GM23248 (cell line): ENCODE data around the gene LRFN2. TPM values are rescaled to one million over a fixed set of nuclear protein-coding genes. Genes with fewer than 3 reads are reported as not detected.

Source experiments
- DNase-seq: peaks from one replicate; pipeline ENCODE4 v3.0.0-alpha.2; 2015
- H2AFZ ChIP-seq: fragments of 200-600 bp; sonication (generic); 2 replicates; pipeline ENCODE4 v1.6.1; 2016; ENCODE audit warnings: antibody characterized with exemption
- H3F3A ChIP-seq: fragments of 200-600 bp; sonication (generic); 2 replicates; pipeline ENCODE4 v1.6.1; 2016; ENCODE audit warnings: mild to moderate bottlenecking, antibody characterized with exemption, mixed run types; ENCODE audit not compliant: insufficient read depth
- H3K27ac ChIP-seq: fragments of 200-600 bp; sonication (generic); 2 replicates; pipeline ENCODE4 v1.5.1; 2016; ENCODE audit warnings: mild to moderate bottlenecking
- H3K27me3 ChIP-seq: fragments of 200-600 bp; sonication (generic); replicated peaks from 2 replicates; pipeline ENCODE4 v1.6.1; 2016; ENCODE audit warnings: mild to moderate bottlenecking; ENCODE audit not compliant: insufficient read depth
- H3K36me3 ChIP-seq: fragments of 200-600 bp; sonication (generic); 2 replicates; pipeline ENCODE4 v1.6.1; 2016; ENCODE audit warnings: low read depth, mild to moderate bottlenecking
- H3K4me1 ChIP-seq: fragments of 200-600 bp; sonication (generic); 2 replicates; pipeline ENCODE4 v1.6.1; 2016; ENCODE audit warnings: mild to moderate bottlenecking; ENCODE audit not compliant: insufficient read depth
- H3K4me2 ChIP-seq: fragments of 200-600 bp; sonication (generic); one replicate; pipeline ENCODE4 v1.6.1; 2016; ENCODE audit warnings: mild to moderate bottlenecking; ENCODE audit not compliant: unreplicated experiment
- H3K4me3 ChIP-seq: fragments of 200-600 bp; sonication (generic); 2 replicates; pipeline ENCODE4 v1.5.1; 2016; ENCODE audit warnings: mild to moderate bottlenecking
- H3K79me2 ChIP-seq: fragments of 200-600 bp; sonication (generic); 2 replicates; pipeline ENCODE4 v1.6.1; 2016; ENCODE audit warnings: mild to moderate bottlenecking; ENCODE audit not compliant: insufficient read depth
- H3K9ac ChIP-seq: fragments of 200-600 bp; sonication (generic); 2 replicates; pipeline ENCODE4 v1.6.1; 2016; ENCODE audit warnings: mild to moderate bottlenecking
- H3K9me2 ChIP-seq: fragments of 200-600 bp; sonication (generic); 2 replicates; pipeline ENCODE4 v1.6.1; 2016; ENCODE audit warnings: mixed run types, mild to moderate bottlenecking, moderate library complexity; ENCODE audit not compliant: insufficient read depth
- H3K9me3 ChIP-seq: fragments of 200-600 bp; sonication (generic); one replicate; pipeline ENCODE4 v1.6.1; 2017; ENCODE audit warnings: low read depth
- H4K20me1 ChIP-seq: fragments of 200-600 bp; sonication (generic); 2 replicates; pipeline ENCODE4 v1.6.0; 2016; ENCODE audit not compliant: insufficient read depth
- EZH2 ChIP-seq: fragments of 200-600 bp; sonication (generic); IDR thresholded peaks from 2 replicates; pipeline ENCODE4 v1.6.1; 2018; ENCODE audit warnings: antibody characterized with exemption, mild to moderate bottlenecking; ENCODE audit not compliant: insufficient read depth, poor library complexity, severe bottlenecking
- EZH2phosphoT487 ChIP-seq: fragments of 200-600 bp; sonication (generic); IDR thresholded peaks from 2 replicates; pipeline ENCODE4 v1.6.1; 2018; ENCODE audit warnings: antibody characterized with exemption, moderate library complexity, mild to moderate bottlenecking, low read depth; ENCODE audit not compliant: insufficient read depth
- WGBS, 2 experiments: methylation state at CpG; one replicate each; pipeline ENCODE4 v1.1.6; 2015 to 2017; ENCODE audit warnings: low lambda C conversion rate in 2 of 2, low coverage in 1 of 2; ENCODE audit errors: missing lambda C conversion rate in 2 of 2; 5-methylcytosine and 5-hydroxymethylcytosine counted together
- in situ Hi-C: fragments of 300-500 bp; cut with MboI; formaldehyde crosslinking; loops from 2 replicates; pipeline ENCODE4 v1.15.0; 2020
- polyA plus RNA-seq: library from polyadenylated mRNA; unstranded; fragments of >200 nt; fragmentation: Nextera tagmentation; extraction: Ambion mirVana; gene quantifications from 2 replicates; pipeline ENCODE4 v1.2.1, GENCODE V29; 2016
- total RNA-seq: library from RNA; depleted of rRNA; stranded (reverse); fragments of >200 nt; shearing (Covaris generic); gene quantifications from 2 replicates; pipeline ENCODE4 v1.2.3, GENCODE V29; 2014

The LRFN2 gene
- total and polyA plus RNA-seq, 2 experiments from 2014 or later: not detected

DNA sequence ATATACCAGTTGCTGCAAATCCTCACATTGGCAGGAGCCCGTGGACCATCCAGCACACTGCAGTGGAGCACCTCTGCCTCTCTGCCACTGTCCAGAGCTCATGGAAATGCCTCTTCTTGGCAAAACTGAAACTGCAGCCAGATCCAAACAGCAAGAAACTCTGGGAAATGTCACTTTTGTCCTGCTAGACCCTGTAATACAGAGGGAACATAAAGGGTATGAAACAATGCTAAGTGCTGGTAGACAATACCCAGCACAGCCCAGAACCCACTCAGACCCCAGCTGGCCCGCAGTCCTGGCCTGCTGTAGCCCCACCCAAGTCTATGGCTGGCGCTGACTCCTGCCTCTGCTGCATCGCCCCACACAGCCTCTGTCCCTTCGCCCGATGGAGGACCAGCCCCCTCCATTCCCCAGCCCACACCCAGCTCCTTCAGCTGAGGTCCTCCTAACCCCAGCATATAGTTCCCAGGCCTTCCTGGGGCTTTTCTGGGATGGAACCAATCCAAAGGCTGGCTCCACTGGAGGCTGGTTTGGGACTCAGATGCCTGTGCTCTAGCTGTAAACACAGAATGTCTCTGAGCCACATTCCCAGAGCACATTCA lies 242.5 kb downstream of the LRFN2 start:
- H3K9ac ChIP-seq: no peak overlapping the region
- no peak overlapping the region for H3K4me3 ChIP-seq
- H3F3A ChIP-seq: no peaks in the 10 kb centered on the region
- no peak overlapping the region for H2AFZ ChIP-seq
- H3K79me2 ChIP-seq: no peaks in the 10 kb centered on the region
- in situ Hi-C loops: no loop called here
- 59 to 62% methylated on average over 2 to 6 of the region's 6 CpGs for WGBS, 2 experiments
- no peaks in the 10 kb centered on the region for H4K20me1 ChIP-seq
- no peaks in the 10 kb centered on the region for H3K27me3 ChIP-seq
- DNase-seq: no peak
- H3K27ac ChIP-seq: no peak overlapping the region
- H3K9me2 ChIP-seq: no peaks in the 10 kb centered on the region
- TF ChIP-seq EZH2phosphoT487: no peak
- no peak for TF ChIP-seq EZH2
- no peak overlapping the region for H3K4me2 ChIP-seq
- H3K36me3 ChIP-seq: no peaks in the 10 kb centered on the region
- no peaks in the 10 kb centered on the region for H3K4me1 ChIP-seq
- no peaks in the 10 kb centered on the region for H3K9me3 ChIP-seq

DNA sequence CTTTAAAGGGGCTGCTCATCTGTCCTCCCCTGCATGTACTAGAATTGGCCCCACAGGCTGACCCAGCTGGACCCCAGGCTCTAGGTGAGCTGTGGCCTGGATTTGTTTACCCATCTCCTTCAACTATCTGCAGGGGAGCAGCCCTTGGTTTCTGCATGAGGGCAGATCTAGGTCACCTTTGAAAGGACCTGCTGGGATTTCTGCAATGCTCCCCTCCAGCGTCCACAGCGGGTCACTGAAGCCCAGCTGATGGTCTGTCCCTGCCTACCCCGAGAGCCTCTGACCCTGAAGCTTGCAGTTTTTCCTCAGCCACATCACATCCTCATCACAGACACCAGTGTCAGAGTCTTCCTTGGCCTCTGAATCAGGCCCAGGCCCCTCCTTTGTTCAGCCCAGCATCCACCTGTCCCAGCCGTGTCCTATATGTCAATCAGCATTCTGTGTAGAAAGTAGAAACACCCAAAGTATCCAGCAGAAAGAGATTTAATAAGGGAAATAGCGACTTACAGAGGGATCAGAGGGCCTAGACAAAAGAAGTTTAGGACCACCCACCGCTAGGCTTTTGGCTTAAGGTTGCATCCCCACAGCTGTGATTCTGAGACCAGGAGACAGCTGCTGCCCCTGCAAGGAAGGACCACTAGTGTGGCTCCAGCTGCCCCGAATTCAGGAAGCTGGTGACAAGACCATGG lies 243.1 kb downstream of the LRFN2 start:
- no peak for DNase-seq
- Histone ChIP-seq H3K27ac (no peak overlapping the region), H3K4me1 (no peaks in the 10 kb centered on the region), H3K9ac (no peak overlapping the region), H3K36me3 (no peaks in the 10 kb centered on the region), H3K9me3 (no peaks in the 10 kb centered on the region), H3F3A (no peaks in the 10 kb centered on the region), H2AFZ (no peak overlapping the region), H4K20me1 (no peaks in the 10 kb centered on the region), H3K4me2 (no peak overlapping the region), H3K4me3 (no peak overlapping the region), H3K79me2 (no peaks in the 10 kb centered on the region), H3K27me3 (no peaks in the 10 kb centered on the region), H3K9me2 (no peaks in the 10 kb centered on the region)
- TF ChIP-seq EZH2phosphoT487 (no peak), EZH2 (no peak)
- in situ Hi-C loops: no loop called here
- 70 to 77% methylated on average over 7 of the region's 7 CpGs for WGBS, 2 experiments

DNA sequence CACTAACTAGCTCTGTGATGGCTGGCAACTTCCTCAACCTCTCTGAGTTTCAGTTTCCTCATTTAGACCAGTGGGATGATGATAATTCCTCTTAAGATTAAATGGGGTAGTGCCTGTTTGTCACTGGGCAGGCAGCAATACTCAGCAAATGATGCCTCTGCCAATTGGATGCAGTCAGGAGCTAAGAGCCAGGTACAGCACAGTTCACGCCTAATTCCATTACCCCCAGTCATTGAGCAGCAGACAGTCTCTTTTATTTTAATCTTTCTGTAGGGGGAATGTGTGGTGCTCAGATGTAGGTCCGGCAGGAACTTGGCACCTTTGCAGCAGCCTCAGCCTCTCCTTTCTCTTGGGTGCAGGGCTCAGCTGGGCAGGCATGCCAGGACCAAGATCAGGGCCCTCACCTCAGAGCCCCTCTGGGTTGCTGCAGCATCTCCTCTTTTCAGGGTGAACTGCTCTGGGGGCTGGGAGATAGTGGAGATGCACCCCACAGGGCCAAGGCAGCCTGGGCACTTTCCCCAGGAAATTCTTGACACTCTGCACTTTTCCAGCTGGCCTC lies 243.8 kb downstream of the LRFN2 start:
- Histone ChIP-seq H3K27me3 (no peaks in the 10 kb centered on the region), H3K9ac (no peak overlapping the region), H3K27ac (no peak overlapping the region), H4K20me1 (no peaks in the 10 kb centered on the region), H2AFZ (no peak overlapping the region), H3K9me3 (no peaks in the 10 kb centered on the region), H3K9me2 (no peaks in the 10 kb centered on the region), H3K4me1 (no peaks in the 10 kb centered on the region), H3F3A (no peaks in the 10 kb centered on the region), H3K79me2 (no peaks in the 10 kb centered on the region), H3K4me3 (no peak overlapping the region), H3K4me2 (no peak overlapping the region), H3K36me3 (no peaks in the 10 kb centered on the region)
- DNase-seq: no peak
- TF ChIP-seq EZH2 (no peak), EZH2phosphoT487 (no peak)
- WGBS, 2 experiments: 59 to 61% methylated on average over 2 of the region's 2 CpGs
- in situ Hi-C loops: no loop called here

DNA sequence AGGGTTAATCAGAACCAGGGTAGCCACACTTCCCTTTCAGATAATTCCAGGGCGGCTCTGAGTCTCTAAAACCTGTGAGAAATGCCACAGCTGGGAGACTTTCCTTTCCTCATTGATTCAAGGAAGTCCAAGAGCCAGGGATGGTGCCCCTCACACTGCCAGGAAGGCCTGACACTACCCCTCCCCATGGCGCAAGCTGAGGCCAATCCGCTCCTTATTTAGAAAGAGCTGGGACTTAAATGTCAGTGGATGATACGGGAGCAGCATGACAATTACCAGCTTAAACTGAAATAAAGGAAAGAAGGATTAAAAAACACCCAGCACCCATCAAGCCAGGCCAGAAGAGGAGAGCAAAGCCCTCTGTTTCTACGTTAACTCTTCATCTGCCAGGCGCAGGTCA lies 244.4 kb downstream of the LRFN2 start:
- no peak for DNase-seq
- Histone ChIP-seq H2AFZ (no peak overlapping the region), H3K4me1 (no peaks in the 10 kb centered on the region), H3K27ac (no peak overlapping the region), H3K27me3 (no peaks in the 10 kb centered on the region), H3K4me3 (no peak overlapping the region), H3K4me2 (no peak overlapping the region), H3K9ac (no peak overlapping the region), H3K9me2 (no peaks in the 10 kb centered on the region), H3K79me2 (no peaks in the 10 kb centered on the region), H3F3A (no peaks in the 10 kb centered on the region), H3K9me3 (no peaks in the 10 kb centered on the region), H3K36me3 (no peaks in the 10 kb centered on the region), H4K20me1 (no peaks in the 10 kb centered on the region)
- no peak for TF ChIP-seq EZH2phosphoT487
- TF ChIP-seq EZH2: no peak
- in situ Hi-C loops: no loop called here
- WGBS, 2 experiments: 74 to 77% methylated on average over 6 of the region's 6 CpGs
